Epithelial cell of esophagus (primary cell): ENCODE results near the gene CTH.
"Not testable (repeated sequence)": the region's sequence is repeated elsewhere in the genome, so short reads cannot be mapped to it uniquely, and the experiment has no call there.

Experiments
- DNase-seq: peaks from one replicate; pipeline ENCODE4 v3.0.0; 2010; ENCODE audit warnings: low read depth
- H3K4me3 ChIP-seq: 2 replicates; pipeline ENCODE4 v1.5.1; 2011; ENCODE audit warnings: mild to moderate bottlenecking, low read length, control low read depth
- CTCF ChIP-seq: IDR thresholded peaks from 2 replicates; pipeline ENCODE4 v1.5.1; 2011; ENCODE audit warnings: low read depth, mild to moderate bottlenecking, low read length, control low read depth, inconsistent platforms; ENCODE audit not compliant: insufficient read depth; ENCODE audit errors: missing control alignments

Gene CTH

DNA sequence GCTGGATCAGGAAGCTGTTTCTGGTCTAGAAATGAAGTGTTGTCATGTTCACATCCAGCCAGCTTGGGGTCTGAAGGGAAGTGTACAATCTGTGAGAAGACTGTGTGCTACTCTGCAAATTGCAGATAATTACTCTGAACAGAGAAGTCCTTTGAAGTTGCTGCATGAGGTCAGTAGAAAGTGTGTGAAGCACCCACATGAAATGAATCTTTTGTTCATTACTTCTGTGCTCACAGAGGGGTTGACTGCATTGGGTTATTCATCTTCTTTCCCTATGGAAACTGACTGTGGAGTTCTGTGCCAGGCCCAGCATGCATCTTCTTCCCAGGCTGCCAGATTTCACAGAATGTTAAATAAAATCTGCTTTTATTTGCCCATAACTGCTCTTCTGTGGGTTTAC lies 47.1 kb downstream of the CTH start:
- TF ChIP-seq CTCF: no peak
- no peak for DNase-seq
- H3K4me3 ChIP-seq: no peak overlapping the region

DNA sequence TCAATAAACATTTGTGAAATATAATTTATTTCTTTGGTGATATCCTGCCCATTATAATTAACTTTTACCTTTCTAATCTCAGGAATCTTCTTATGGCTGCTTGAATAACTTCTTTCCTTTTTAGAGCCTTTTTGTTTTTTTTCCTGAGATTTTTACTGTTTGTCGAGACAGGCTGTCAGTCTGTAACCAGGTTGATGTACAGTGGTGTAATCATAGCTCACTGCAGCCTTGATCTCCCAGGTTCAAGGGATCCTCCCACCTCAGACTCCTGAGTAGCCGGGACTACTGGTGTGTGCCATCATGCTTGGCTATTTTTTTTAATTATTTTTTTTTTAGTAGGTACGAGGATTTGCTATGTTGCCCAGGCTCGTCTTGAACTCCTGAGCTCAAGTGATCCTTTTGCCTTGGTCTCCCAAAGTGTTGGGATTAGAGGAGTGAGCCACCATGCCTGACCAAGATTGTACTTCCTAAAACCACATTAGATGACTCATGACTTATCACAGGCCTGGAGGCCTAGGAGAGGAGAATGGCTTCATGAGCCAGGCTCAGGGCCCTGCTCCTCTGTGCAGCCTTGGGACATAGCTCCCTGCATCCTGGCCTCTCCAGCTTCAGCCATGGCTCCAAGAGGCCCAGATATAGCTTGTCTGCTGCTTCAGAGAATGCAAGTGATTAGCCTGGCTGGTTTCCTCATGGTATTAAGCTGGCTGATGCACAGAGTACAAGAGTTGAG lies 48.6 kb downstream of the CTH start:
- no peak for TF ChIP-seq CTCF
- H3K4me3 ChIP-seq: no peak overlapping the region
- DNase-seq: peak; percentile 74

DNA sequence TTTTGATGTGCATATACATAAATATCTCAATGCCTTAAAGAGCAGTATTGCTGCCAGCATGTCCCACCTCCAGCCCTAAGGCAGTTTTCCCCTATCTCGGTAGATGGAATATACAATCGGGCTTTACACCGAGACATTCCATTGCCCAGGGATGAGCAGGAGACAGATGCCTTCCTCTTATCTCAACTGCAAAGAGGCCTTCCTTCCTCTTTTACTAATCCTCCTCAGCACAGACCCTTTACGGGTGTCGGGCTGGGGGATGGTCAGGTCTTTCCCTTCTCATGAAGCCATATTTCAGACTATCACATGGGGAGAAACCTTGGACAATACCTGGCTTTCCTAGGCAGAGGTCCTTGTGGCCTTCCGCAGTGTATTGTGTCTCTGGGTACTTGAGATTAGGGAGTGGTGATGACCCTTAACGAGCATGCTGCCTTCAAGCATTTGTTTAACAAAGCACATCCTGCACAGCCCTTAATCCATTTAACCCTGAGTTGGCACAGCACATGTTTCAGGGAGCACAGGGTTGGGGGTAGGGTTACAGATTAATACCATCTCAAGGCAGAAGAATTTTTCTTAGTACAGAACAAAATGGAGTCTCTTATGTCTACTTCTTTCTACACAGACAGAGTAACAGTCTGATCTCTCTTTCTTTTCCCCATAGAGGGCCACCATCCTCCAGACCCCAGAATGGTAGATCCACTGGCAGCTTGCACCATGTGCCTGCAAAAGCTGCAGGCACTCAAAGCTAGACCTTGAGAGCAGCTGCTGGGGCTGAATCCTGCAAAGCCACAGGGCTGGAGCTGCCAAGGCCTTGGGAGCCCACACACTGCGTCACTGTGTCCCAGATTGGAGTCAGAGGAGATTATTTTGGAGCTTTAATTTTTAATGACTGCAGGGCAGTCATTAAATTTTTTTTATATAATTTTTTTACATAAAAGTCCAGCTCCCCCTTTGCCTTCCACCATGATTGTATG lies 50.0 kb downstream of the CTH start:
- H3K4me3 ChIP-seq, DNase-seq: not testable (repeated sequence)

GRCh38 chr1:70462611-70463010 lies 51.5 kb downstream of the CTH start:
- no peak for DNase-seq
- no peak overlapping the region for H3K4me3 ChIP-seq
- TF ChIP-seq CTCF: no peak

GRCh38 chr1:70465911-70466310 lies 54.8 kb downstream of the CTH start:
- DNase-seq: no peak
- H3K4me3 ChIP-seq: no peak overlapping the region
- no peak for TF ChIP-seq CTCF

- TF ChIP-seq CTCF: no peak
- no peak for DNase-seq
- no peak overlapping the region for H3K4me3 ChIP-seq
Observed at GRCh38 chr1:70467531-70467930, 56.5 kb downstream of the CTH start.

DNA sequence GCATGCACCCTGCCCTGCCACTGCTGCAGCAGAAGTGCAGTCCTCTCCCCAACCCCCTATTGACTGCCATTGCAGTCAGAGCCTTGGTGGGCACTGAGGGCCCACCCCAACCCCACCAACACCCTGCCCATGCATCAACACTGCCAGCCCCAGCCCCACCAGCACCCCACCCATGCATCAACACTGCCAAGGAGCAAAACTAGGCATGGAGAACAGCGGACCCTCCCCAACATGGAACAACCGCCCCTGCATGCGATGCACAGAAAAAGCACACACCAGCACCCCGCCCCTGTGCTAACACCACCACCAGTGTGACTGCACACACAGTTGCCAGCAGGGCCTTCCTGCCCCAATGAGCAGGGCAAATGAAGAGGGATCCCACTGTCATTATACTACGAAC lies 57.1 kb downstream of the CTH start:
- no peak for TF ChIP-seq CTCF
- no peak for DNase-seq
- no peak overlapping the region for H3K4me3 ChIP-seq

- not testable (repeated sequence) for H3K4me3 ChIP-seq, DNase-seq
Observed at GRCh38 chr1:70469184-70469583, 58.1 kb downstream of the CTH start.
